Chondrocyte (in vitro differentiated cells): ENCODE results near the gene BASP1. TPM values are rescaled to one million over a fixed set of nuclear protein-coding genes. Genes with fewer than 3 reads are reported as not detected.

ENCODE experiments used
- DNase-seq: peaks from one replicate; pipeline ENCODE4 v3.0.0; 2021; ENCODE audit warnings: mixed read lengths, low spot score
- H3K27ac Mint-ChIP-seq: one replicate; pipeline ENCODE4 v1.8.0; 2021; ENCODE audit warnings: mild to moderate bottlenecking, moderate library complexity, mixed read lengths; ENCODE audit not compliant: unreplicated experiment
- H3K27me3 Mint-ChIP-seq: 2 replicates; pipeline ENCODE4 v1.8.0; 2021; ENCODE audit warnings: low read depth, mixed read lengths
- H3K36me3 Mint-ChIP-seq: 2 replicates; pipeline ENCODE4 v1.8.0; 2021; ENCODE audit warnings: low read depth, mixed read lengths
- H3K4me1 Mint-ChIP-seq: 2 replicates; pipeline ENCODE4 v1.8.0; 2021; ENCODE audit warnings: low read depth, mild to moderate bottlenecking, mixed read lengths
- H3K4me3 Mint-ChIP-seq: one replicate; pipeline ENCODE4 v1.8.0; 2021; ENCODE audit warnings: mild to moderate bottlenecking, moderate library complexity, mixed read lengths; ENCODE audit not compliant: unreplicated experiment
- H3K9me3 Mint-ChIP-seq: 2 replicates; pipeline ENCODE4 v1.8.0; 2021; ENCODE audit warnings: low read depth, mixed read lengths
- total RNA-seq: library from RNA; stranded (reverse); gene quantifications from 3 replicates; pipeline ENCODE4 v1.2.1, GENCODE V29; 2021
- TF ChIP-seq, protein P1 (sequence below): fragments of 200-600 bp; sonication (generic); IDR thresholded peaks from 2 replicates; pipeline ENCODE4 v1.5.0; 2021; ENCODE audit warnings: antibody characterized with exemption, mild to moderate bottlenecking, moderate library complexity

The BASP1 gene
- total RNA-seq, 1 donor from 2014 or later = 181 TPM

DNA sequence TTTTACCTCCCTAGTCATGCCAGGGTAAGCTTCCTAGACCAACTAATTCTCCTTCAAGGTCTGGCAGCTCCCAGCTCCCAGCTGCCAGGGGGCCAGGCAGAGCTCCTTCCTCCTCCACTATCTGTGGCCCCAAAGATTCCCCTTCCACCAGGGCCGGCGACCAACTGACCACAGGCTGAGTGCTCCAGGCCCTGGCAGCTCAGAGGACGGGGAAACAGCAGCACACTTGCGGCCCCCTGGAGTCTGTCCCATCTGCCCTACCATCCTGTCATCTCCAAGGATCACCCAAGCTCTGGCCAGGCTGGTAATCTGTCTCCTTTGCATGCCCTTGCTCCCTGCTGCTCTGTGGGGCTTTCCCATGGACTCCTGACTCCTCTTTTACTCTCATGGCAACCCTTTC is 31.2 kb upstream of the BASP1 start:
- no peaks in the 10 kb centered on the region for H3K27me3 Mint-ChIP-seq
- no peaks in the 10 kb centered on the region for H3K9me3 Mint-ChIP-seq
- peaks cover 56% of the 10 kb centered on the region for H3K4me1 Mint-ChIP-seq
- no peak overlapping the region for H3K4me3 Mint-ChIP-seq
- no peaks in the 10 kb centered on the region for H3K36me3 Mint-ChIP-seq
- DNase-seq = no peak
- TF ChIP-seq, protein P1, sequence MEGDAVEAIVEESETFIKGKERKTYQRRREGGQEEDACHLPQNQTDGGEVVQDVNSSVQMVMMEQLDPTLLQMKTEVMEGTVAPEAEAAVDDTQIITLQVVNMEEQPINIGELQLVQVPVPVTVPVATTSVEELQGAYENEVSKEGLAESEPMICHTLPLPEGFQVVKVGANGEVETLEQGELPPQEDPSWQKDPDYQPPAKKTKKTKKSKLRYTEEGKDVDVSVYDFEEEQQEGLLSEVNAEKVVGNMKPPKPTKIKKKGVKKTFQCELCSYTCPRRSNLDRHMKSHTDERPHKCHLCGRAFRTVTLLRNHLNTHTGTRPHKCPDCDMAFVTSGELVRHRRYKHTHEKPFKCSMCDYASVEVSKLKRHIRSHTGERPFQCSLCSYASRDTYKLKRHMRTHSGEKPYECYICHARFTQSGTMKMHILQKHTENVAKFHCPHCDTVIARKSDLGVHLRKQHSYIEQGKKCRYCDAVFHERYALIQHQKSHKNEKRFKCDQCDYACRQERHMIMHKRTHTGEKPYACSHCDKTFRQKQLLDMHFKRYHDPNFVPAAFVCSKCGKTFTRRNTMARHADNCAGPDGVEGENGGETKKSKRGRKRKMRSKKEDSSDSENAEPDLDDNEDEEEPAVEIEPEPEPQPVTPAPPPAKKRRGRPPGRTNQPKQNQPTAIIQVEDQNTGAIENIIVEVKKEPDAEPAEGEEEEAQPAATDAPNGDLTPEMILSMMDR = no peak
- peak overlapping the region; percentile 80 for H3K27ac Mint-ChIP-seq

DNA sequence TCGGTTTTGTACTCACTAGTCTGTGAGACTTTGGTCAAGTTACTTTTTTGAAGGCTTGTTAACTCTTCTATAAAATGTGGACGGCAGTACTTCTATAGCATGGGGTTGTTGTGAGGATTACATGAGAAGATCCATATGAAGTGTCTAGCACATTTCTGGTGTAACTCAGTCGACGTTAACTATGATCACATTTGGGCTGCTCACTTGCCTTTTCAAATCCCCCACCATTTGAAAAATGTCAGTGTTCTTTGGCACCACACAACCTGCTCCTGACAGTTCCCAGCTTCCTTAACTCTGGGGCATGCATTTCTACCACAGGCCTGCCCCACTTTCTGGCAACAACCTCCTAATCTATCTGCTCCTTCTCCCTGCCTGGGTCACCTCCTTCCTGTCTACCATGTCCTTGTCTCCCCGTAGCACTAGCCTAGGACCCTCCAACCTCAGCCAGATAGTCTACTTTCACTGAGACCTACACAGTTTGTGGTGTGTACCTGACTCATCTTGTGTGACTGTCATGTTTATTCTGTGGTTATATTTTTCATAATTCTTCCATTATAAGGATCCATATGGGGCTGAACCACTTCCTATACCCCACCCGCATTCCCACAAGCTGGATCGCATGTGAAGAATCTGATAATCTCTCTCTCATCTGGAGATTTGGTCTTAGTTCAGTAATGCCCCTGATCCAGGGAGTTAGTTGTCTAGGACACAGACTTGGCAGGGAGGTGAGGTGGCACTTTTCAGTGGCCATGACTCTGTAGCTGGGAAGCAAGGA is 30.2 kb upstream of the BASP1 start:
- H3K27ac Mint-ChIP-seq = peak overlapping the region; percentile 23
- no peak for DNase-seq
- H3K4me1 Mint-ChIP-seq = peaks cover 63% of the 10 kb centered on the region
- H3K9me3 Mint-ChIP-seq = no peaks in the 10 kb centered on the region
- no peak overlapping the region for H3K4me3 Mint-ChIP-seq
- no peaks in the 10 kb centered on the region for H3K36me3 Mint-ChIP-seq
- TF ChIP-seq, protein P1 = no peak
- H3K27me3 Mint-ChIP-seq = no peaks in the 10 kb centered on the region

DNA sequence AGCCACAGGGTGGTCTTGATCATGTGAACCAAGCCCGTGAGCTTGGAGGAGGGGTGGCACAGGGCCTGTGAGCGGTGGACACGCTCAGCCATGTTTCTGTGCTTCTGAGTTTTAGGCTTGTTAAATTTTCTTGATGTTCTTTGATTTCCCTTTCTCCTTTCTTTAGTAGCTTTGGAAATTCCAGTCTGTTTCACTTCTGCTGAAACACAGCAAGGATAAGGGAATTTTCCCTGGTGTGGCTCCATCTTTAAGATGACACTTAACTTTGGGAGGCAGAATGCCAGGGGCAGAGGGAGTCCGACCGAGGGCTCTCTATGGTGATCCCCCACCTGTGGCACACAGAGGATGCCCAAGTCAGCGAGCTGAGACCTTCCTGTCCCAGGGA is 29.7 kb upstream of the BASP1 start:
- Mint-ChIP-seq H3K4me3 (no peak overlapping the region), H3K27ac (no peak overlapping the region), H3K36me3 (no peaks in the 10 kb centered on the region), H3K9me3 (no peaks in the 10 kb centered on the region), H3K27me3 (no peaks in the 10 kb centered on the region), H3K4me1 (peaks cover 69% of the 10 kb centered on the region)
- no peak for DNase-seq
- TF ChIP-seq, protein P1 = no peak

DNA sequence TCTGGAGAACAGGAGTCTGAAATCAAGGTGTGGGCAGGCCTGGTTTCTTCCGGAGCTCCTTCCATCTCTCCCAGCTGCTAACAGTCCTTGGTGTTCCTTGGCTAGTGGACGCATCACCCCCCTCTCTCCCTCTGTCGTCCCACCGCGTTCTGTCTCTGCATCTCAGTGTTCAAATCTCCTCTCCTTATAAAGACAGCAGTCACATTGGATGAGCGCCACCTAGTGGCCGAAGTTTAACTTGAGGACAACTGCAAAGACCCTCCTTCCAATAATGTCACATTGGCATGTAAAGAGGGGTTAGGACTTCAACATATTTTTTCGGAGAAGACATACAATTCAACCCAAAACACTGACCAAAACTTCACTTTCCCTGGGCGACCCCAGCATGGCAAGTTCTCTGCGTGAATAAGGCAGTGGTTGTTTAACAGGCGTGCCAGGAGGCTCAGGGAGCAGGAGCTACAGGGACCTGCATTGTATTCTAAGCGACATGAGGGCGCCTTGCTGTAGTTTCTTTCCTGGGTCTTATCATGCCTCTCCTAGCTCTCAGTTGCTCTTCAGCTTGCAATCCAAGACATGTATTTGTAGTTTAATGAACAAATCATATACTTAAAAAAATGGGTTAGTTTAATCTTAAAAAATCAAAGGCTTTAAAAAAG is 27.9 kb upstream of the BASP1 start:
- no peak for DNase-seq
- Mint-ChIP-seq H3K36me3 (no peaks in the 10 kb centered on the region), H3K4me3 (no peak overlapping the region), H3K4me1 (peaks cover 68% of the 10 kb centered on the region), H3K27me3 (no peaks in the 10 kb centered on the region), H3K9me3 (no peaks in the 10 kb centered on the region), H3K27ac (peak overlapping the region; percentile 28)
- TF ChIP-seq, protein P1 = peak; percentile 98

DNA sequence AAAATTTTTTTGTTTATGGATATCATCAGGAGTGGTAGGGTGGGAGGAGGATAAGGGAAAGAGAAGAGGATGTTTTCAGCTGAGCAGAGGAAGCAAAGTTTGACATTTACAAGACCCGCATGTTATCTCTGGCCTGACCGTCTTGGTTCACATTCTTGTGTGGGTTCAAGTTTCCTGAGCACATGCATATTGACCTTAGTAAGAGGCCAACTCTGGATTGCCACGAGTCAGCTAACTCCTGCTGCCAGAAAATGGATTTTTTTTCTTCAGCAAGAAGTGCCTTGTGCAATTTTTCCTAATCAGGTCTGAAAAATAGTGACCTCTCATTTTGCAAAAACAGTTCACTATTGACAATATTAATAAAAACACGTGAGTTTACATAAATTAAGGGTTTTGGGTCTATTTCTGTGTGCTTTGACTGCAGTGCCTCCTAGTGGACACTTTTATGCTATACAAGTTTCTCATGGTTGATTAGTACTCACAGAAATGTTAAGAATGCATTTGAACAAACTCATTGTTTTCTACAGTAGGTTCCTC is 27.1 kb upstream of the BASP1 start:
- TF ChIP-seq, protein P1 = peak; percentile 98
- H3K9me3 Mint-ChIP-seq = no peaks in the 10 kb centered on the region
- no peaks in the 10 kb centered on the region for H3K36me3 Mint-ChIP-seq
- peak overlapping the region; percentile 28 for H3K27ac Mint-ChIP-seq
- H3K4me1 Mint-ChIP-seq = peaks cover 63% of the 10 kb centered on the region
- H3K4me3 Mint-ChIP-seq = no peak overlapping the region
- DNase-seq = no peak
- no peaks in the 10 kb centered on the region for H3K27me3 Mint-ChIP-seq
